ENCODE data around the gene UBALD1. TPM values are rescaled to one million over a fixed set of nuclear protein-coding genes. Genes with fewer than 3 reads are reported as not detected.
A peak's percentile ranks its signal among the peaks of the same experiment; 100 is the strongest.

The UBALD1 gene
- total RNA-seq, 2 donors from 2014 or later, result 46.8 to 49.6 TPM

DNA sequence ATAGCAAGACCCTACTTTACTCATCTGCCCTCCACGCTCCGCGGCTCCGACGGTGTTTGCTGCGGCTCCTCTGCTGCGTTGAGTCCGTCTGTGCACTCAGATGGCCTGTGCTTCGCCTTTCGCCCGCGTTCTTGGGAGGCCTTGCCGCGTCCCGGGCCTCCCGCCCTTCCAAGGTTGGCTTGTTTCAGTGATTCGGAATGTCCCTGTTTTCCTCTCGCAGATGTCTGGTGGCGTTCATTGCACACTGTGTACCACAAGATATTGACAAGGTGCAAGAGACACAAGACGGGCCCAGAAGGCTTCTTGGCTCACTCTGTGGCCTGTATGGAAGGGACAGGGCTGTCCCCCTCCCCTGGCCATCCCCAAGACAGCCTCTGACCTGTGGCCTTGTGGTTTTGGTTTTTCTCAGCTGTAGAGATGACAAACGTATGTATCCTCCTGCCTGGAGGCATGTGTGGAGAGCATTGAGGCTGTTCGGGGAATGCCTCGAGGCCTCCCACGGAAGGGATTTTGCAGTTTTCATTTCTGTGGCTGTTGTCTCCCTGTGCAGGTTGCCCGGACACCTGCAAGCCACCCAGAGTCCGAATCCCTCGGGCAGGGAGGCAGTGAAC is 25.3 kb upstream of the UBALD1 start:
- H3K27me3 Mint-ChIP-seq (ENCODE audit: insufficient read depth), result no peaks in the 10 kb centered on the region
- H3K4me1 Mint-ChIP-seq, result no peaks in the 10 kb centered on the region
- H3K27ac ChIP-seq (ENCODE audit: low read depth, low read length), result peak overlapping the region; percentile 16
- H3K4me1 ChIP-seq (ENCODE audit: control insufficient read depth, insufficient read depth, low read length), result no peaks in the 10 kb centered on the region
- no peak overlapping the region for H3K4me3 ChIP-seq (ENCODE audit: low read length)
- peaks cover 18% of the 10 kb centered on the region for H3K36me3 ChIP-seq (ENCODE audit: control insufficient read depth, insufficient read depth, low read length)
- 95 to 96% methylated on average over 24 to 27 of the region's 27 CpGs for WGBS, 2 experiments (ENCODE audit: insufficient coverage in 1 of 2, insufficient read length in 1 of 2)
- H3K36me3 Mint-ChIP-seq (ENCODE audit: low read depth), result peaks cover 11% of the 10 kb centered on the region
- DNase-seq, result peak; percentile 39
- H3K9ac ChIP-seq (ENCODE audit: extremely low read depth, low read length, poor library complexity, severe bottlenecking), result no peak overlapping the region
- H3K4me3 Mint-ChIP-seq, result no peak overlapping the region
- H3K9me3 ChIP-seq (ENCODE audit: control insufficient read depth, low read length), result no peaks in the 10 kb centered on the region
- H3K27me3 ChIP-seq (ENCODE audit: control insufficient read depth, insufficient read depth, low read length, poor library complexity, severe bottlenecking), result no peaks in the 10 kb centered on the region
- H3K27ac Mint-ChIP-seq, result peak overlapping the region; percentile 26
- no peaks in the 10 kb centered on the region for H3K9me3 Mint-ChIP-seq
- TF ChIP-seq, protein P1, sequence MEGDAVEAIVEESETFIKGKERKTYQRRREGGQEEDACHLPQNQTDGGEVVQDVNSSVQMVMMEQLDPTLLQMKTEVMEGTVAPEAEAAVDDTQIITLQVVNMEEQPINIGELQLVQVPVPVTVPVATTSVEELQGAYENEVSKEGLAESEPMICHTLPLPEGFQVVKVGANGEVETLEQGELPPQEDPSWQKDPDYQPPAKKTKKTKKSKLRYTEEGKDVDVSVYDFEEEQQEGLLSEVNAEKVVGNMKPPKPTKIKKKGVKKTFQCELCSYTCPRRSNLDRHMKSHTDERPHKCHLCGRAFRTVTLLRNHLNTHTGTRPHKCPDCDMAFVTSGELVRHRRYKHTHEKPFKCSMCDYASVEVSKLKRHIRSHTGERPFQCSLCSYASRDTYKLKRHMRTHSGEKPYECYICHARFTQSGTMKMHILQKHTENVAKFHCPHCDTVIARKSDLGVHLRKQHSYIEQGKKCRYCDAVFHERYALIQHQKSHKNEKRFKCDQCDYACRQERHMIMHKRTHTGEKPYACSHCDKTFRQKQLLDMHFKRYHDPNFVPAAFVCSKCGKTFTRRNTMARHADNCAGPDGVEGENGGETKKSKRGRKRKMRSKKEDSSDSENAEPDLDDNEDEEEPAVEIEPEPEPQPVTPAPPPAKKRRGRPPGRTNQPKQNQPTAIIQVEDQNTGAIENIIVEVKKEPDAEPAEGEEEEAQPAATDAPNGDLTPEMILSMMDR (conservative IDR thresholded peaks at IDR 0.05), result no peak

DNA sequence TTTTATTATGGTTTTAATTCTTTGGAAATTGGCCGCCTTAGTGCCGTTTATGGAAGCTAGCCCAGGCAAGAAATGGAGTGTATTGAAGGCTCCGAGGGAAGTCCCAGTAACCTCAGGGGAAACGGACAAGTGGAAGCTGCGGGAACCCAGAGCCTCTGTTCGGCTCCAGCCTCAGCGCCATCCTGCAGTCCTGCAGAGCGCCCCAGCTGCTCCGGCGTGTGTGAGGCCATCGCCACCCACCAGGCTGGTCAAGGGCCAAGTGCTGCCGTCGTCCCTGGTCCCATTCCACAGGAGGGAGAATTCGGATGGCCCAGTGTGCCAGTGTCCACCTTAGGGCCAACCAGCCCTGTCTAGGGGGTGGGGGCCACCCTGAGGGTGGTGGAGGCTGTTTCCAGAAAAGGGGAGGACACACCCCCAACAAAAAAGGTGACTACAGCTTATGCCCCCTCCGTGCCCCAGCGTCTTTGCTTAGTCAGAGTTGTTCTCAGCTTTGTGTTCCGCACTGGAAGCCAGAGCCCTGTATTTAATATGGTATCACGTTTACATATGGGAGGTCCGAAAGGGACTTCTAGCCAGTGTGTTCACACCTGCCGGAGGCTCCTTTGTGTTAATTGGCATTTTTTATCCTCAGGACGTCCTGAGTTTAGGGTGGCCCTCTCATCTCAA is 22.9 kb upstream of the UBALD1 start:
- Histone ChIP-seq H3K4me3 (ENCODE audit: low read length) (no peak overlapping the region), H3K9ac (ENCODE audit: extremely low read depth, low read length, poor library complexity, severe bottlenecking) (no peak overlapping the region), H3K9me3 (ENCODE audit: control insufficient read depth, low read length) (no peaks in the 10 kb centered on the region), H3K27ac (ENCODE audit: low read depth, low read length) (no peak overlapping the region), H3K36me3 (ENCODE audit: control insufficient read depth, insufficient read depth, low read length) (peaks cover 6% of the 10 kb centered on the region), H3K27me3 (ENCODE audit: control insufficient read depth, insufficient read depth, low read length, poor library complexity, severe bottlenecking) (no peaks in the 10 kb centered on the region), H3K4me1 (ENCODE audit: control insufficient read depth, insufficient read depth, low read length) (no peaks in the 10 kb centered on the region)
- WGBS, 2 experiments (ENCODE audit: insufficient coverage in 1 of 2, insufficient read length in 1 of 2), result 95% methylated on average over 17 to 21 of the region's 21 CpGs
- TF ChIP-seq, protein P1 (conservative IDR thresholded peaks at IDR 0.05), result no peak
- Mint-ChIP-seq H3K27ac (peak overlapping the region; percentile 30), H3K4me1 (no peaks in the 10 kb centered on the region), H3K9me3 (no peaks in the 10 kb centered on the region), H3K27me3 (ENCODE audit: insufficient read depth) (no peaks in the 10 kb centered on the region), H3K36me3 (ENCODE audit: low read depth) (peaks cover 11% of the 10 kb centered on the region), H3K4me3 (no peak overlapping the region)
- peak; percentile 33 for DNase-seq

DNA sequence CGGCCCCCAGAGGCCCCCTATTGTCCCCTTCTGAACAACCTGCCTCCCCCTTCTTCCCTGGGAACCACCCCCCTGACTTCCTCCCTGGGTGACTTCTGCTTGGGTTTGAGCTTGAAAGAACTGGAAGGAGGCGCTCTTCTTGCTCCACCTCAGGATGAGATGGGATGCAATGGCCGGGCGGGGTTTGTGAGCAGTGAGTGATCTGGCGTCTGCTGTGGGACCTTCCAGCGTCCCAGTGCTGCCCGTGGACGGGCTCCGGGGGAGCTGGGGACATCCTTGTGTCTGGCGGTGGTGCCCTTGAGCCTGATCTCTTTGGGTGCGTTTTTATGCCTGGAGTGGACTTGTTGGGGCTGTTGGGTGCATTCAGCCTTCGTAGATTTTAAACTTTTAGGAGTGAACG is 21.5 kb upstream of the UBALD1 start:
- Histone ChIP-seq H3K9me3 (ENCODE audit: control insufficient read depth, low read length) (peaks cover 5% of the 10 kb centered on the region), H3K36me3 (ENCODE audit: control insufficient read depth, insufficient read depth, low read length) (peaks cover 6% of the 10 kb centered on the region), H3K4me3 (ENCODE audit: low read length) (no peak overlapping the region), H3K4me1 (ENCODE audit: control insufficient read depth, insufficient read depth, low read length) (no peaks in the 10 kb centered on the region), H3K27me3 (ENCODE audit: control insufficient read depth, insufficient read depth, low read length, poor library complexity, severe bottlenecking) (no peaks in the 10 kb centered on the region), H3K27ac (ENCODE audit: low read depth, low read length) (no peak overlapping the region), H3K9ac (ENCODE audit: extremely low read depth, low read length, poor library complexity, severe bottlenecking) (no peak overlapping the region)
- peak; percentile 47 for DNase-seq
- no peak overlapping the region for H3K4me3 Mint-ChIP-seq
- peak overlapping the region; percentile 70 for H3K27ac Mint-ChIP-seq
- WGBS, 2 experiments (ENCODE audit: insufficient coverage in 1 of 2, insufficient read length in 1 of 2), result 92 to 93% methylated on average over 8 to 13 of the region's 13 CpGs
- H3K4me1 Mint-ChIP-seq, result no peaks in the 10 kb centered on the region
- TF ChIP-seq, protein P1 (conservative IDR thresholded peaks at IDR 0.05), result no peak
- H3K9me3 Mint-ChIP-seq, result peaks cover 4% of the 10 kb centered on the region
- peaks cover 18% of the 10 kb centered on the region for H3K36me3 Mint-ChIP-seq (ENCODE audit: low read depth)
- no peaks in the 10 kb centered on the region for H3K27me3 Mint-ChIP-seq (ENCODE audit: insufficient read depth)

Measured in endodermal cell (in vitro differentiated cells).